IMR-90 (cell line): ENCODE measurements around the gene ATPAF2. TPM values are rescaled to one million over a fixed set of nuclear protein-coding genes. Genes with fewer than 3 reads are reported as not detected.

Experiments used
- ATAC-seq: fragments of 200-7000 bp; cut with Tn5 transposase; 2 replicates; pipeline ENCODE4 v1.9.1; 2020; ENCODE audit warnings: low read depth, mild to moderate bottlenecking, moderate library complexity
- BruUV-seq: library from RNA; stranded (reverse); fragments of 400-500 nt; replicated peaks from 2 replicates; lab custom pipeline; 2021; lab: Mats Ljungman, UMichigan
- CTCF ChIA-PET: fragments of 300-600 bp; formaldehyde crosslinking; extraction: SDS; loops from one replicate; lab custom pipeline; 2021; ENCODE audit warnings: antibody characterized with exemption; lab: Yijun Ruan, JAX
- POLR2A ChIA-PET: fragments of 300-600 bp; sonication (Branson Sonifier 250); formaldehyde crosslinking; loops from one replicate; lab custom pipeline; 2022; ENCODE audit warnings: antibody characterized with exemption; ENCODE audit not compliant: unreplicated experiment; lab: Charles Lee
- DNase-seq: peaks from one replicate; pipeline ENCODE4 v3.0.0; 2013
- H2AFZ ChIP-seq: replicated peaks from 2 replicates; pipeline ENCODE3; 2013; ENCODE audit warnings: low read length, mild to moderate bottlenecking; ENCODE audit not compliant: poor library complexity
- H2AK5ac ChIP-seq: 2 replicates; pipeline ENCODE4 v1.6.1; 2013; ENCODE audit warnings: low read depth, low read length, inconsistent platforms
- H2AK9ac ChIP-seq: replicated peaks from 2 replicates; pipeline ENCODE3; 2013; ENCODE audit warnings: mild to moderate bottlenecking, low read depth, low read length, moderate library complexity; ENCODE audit not compliant: poor library complexity
- H2BK120ac ChIP-seq: 2 replicates; pipeline ENCODE4 v1.6.1; 2013; ENCODE audit warnings: low read depth, low read length, inconsistent platforms
- H2BK15ac ChIP-seq: 3 replicates; pipeline ENCODE4 v1.6.1; 2013; ENCODE audit warnings: low read depth, low read length, inconsistent platforms
- H2BK20ac ChIP-seq: 2 replicates; pipeline ENCODE4 v1.6.1; 2013; ENCODE audit warnings: low read depth, mild to moderate bottlenecking, inconsistent platforms, low read length, moderate library complexity
- H2BK5ac ChIP-seq: 2 replicates; pipeline ENCODE4 v1.6.1; 2013; ENCODE audit warnings: mild to moderate bottlenecking, low read depth, low read length, inconsistent platforms; ENCODE audit not compliant: poor library complexity, severe bottlenecking
- H3K14ac ChIP-seq: replicated peaks from 2 replicates; pipeline ENCODE4 v1.6.1; 2013; ENCODE audit warnings: low read depth, low read length, inconsistent platforms
- H3K18ac ChIP-seq: 2 replicates; pipeline ENCODE4 v1.6.1; 2013; ENCODE audit warnings: low read depth, low read length, control low read depth
- H3K23ac ChIP-seq: 2 replicates; pipeline ENCODE4 v1.6.1; 2013; ENCODE audit warnings: low read depth, low read length, inconsistent platforms
- H3K27ac ChIP-seq: 2 replicates; pipeline ENCODE4 v1.5.1; 2013; ENCODE audit warnings: mild to moderate bottlenecking, control low read depth, low read length; ENCODE audit not compliant: insufficient read depth
- H3K27me3 ChIP-seq: 2 replicates; pipeline ENCODE4 v1.6.1; 2013; ENCODE audit warnings: low read length; ENCODE audit not compliant: control insufficient read depth, insufficient read depth
- H3K36me3 ChIP-seq: 2 replicates; pipeline ENCODE4 v1.6.1; 2013; ENCODE audit warnings: low read length, mixed read lengths; ENCODE audit not compliant: control insufficient read depth, insufficient read depth
- H3K4ac ChIP-seq: 2 replicates; pipeline ENCODE4 v1.6.1; 2013; ENCODE audit warnings: low read depth, low read length, inconsistent platforms
- H3K4me1 ChIP-seq: 2 replicates; pipeline ENCODE4 v1.6.1; 2013; ENCODE audit warnings: low read length, mixed read lengths; ENCODE audit not compliant: control insufficient read depth, insufficient read depth
- H3K4me2 ChIP-seq: 2 replicates; pipeline ENCODE4 v1.6.1; 2013; ENCODE audit warnings: low read depth, mild to moderate bottlenecking, control low read depth, low read length, moderate library complexity
- H3K4me3 ChIP-seq: 2 replicates; pipeline ENCODE4 v1.5.1; 2013; ENCODE audit warnings: low read depth, mild to moderate bottlenecking, control low read depth, low read length, moderate library complexity; ENCODE audit not compliant: insufficient read depth
- H3K56ac ChIP-seq: 2 replicates; pipeline ENCODE4 v1.6.1; 2013; ENCODE audit warnings: low read length, inconsistent platforms; ENCODE audit not compliant: insufficient read depth; ENCODE audit errors: extremely low read depth
- H3K79me1 ChIP-seq, 2 experiments: 2 replicates each; pipeline ENCODE4 v1.6.1; 2013; ENCODE audit warnings: low read length in 2 of 2, inconsistent platforms in 1 of 2, low read depth in 1 of 2
- H3K9ac ChIP-seq: 2 replicates; pipeline ENCODE4 v1.6.1; 2013; ENCODE audit warnings: low read depth, low read length, control low read depth
- H3K9me1 ChIP-seq: 2 replicates; pipeline ENCODE4 v1.6.1; 2013; ENCODE audit warnings: low read length, inconsistent platforms; ENCODE audit not compliant: insufficient read depth
- H3K9me3 ChIP-seq: 2 replicates; pipeline ENCODE4 v1.6.1; 2013; ENCODE audit warnings: low read length; ENCODE audit not compliant: control insufficient read depth, insufficient read depth
- H4K20me1 ChIP-seq: 2 replicates; pipeline ENCODE4 v1.6.1; 2013; ENCODE audit warnings: low read length, inconsistent platforms; ENCODE audit not compliant: insufficient read depth
- H4K5ac ChIP-seq: 2 replicates; pipeline ENCODE4 v1.6.1; 2013; ENCODE audit warnings: mild to moderate bottlenecking, low read depth, low read length, control low read depth
- H4K8ac ChIP-seq, 2 experiments: 2 replicates each; pipeline ENCODE4 v1.6.1; 2013; ENCODE audit warnings: low read depth in 2 of 2, low read length in 2 of 2, control low read depth in 1 of 2, inconsistent platforms in 1 of 2
- H4K91ac ChIP-seq: 2 replicates; pipeline ENCODE4 v1.6.1; 2013; ENCODE audit warnings: low read depth, low read length, inconsistent platforms; ENCODE audit not compliant: insufficient read depth
- RAD21 ChIP-seq: IDR thresholded peaks from 2 replicates; pipeline ENCODE4 v1.6.1; 2012; ENCODE audit warnings: low read length, improper control_type of control experiment
- WGBS, 2 experiments: methylation state at CpG; one replicate each; pipeline versions ENCODE4 v1.1.5 to v1.1.7; 2013; ENCODE audit warnings: missing lambda C conversion rate in 2 of 2; ENCODE audit not compliant: insufficient read length in 1 of 2; ENCODE audit errors: extremely low coverage in 2 of 2; 5-methylcytosine and 5-hydroxymethylcytosine counted together
- dilution Hi-C: fragments of 300-500 bp; cut with HindIII; formaldehyde crosslinking; loops from one replicate; pipeline ENCODE4 v1.14.3; 2018; ENCODE audit warnings: low sequenced_read_pairs; ENCODE audit not compliant: unreplicated experiment
- in situ Hi-C: fragments of 300-500 bp; cut with MboI; formaldehyde crosslinking; loops from 3 replicates; pipeline ENCODE4 v1.14.3; 2019; ENCODE audit warnings: low sequenced_read_pairs, inconsistent platforms, mixed read lengths
- intact Hi-C: fragments of 100-400 bp; cut with micrococcal nuclease; formaldehyde crosslinking; loops from 2 replicates; pipeline ENCODE4 v1.10.0; 2022
- polyA plus RNA-seq, 3 experiments: library from polyadenylated mRNA; depleted of rRNA; stranded (reverse); fragments of >200 nt; gene quantifications; 2 replicates each; pipeline ENCODE4 v1.2.3, GENCODE V29; 2012; ENCODE audit warnings: low replicate concordance in 1 of 3
- total RNA-seq: library from RNA; depleted of rRNA; stranded (reverse); fragments of >200 nt; gene quantifications from 2 replicates; pipeline ENCODE4 v1.2.3, GENCODE V29; 2012
- TF ChIP-seq, protein P1 (sequence below): fragments of 150-350 bp; IDR thresholded peaks from 2 replicates; pipeline ENCODE4 v1.6.1; 2016; ENCODE audit warnings: low read depth, mild to moderate bottlenecking, low read length, moderate library complexity, borderline replicate concordance

The ATPAF2 gene
- total and polyA plus RNA-seq, 2 of the 4 experiments (the other 2 are of a cell fraction), result 19.5 to 27.6 TPM

DNA sequence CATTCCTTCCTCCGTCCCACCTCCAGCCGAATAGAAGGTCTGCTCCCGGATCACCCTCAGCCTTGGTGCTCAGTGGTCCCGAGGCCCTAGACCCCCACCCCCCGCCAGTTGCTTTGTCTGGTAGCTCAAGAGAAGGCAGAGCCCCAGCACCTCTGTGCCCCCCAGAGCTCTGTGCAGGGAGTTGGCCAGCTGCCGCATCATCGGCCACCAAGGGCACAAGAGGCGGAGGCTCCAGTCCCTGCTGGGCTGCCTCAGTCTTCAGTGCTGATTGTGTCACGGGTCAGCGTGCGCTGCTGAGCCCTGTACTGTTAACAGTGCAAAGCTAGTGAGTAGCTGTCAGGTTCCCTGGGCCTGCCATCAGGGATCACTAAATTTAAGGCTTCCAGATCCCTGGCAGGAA, 26.6 kb upstream of the ATPAF2 start:
- CTCF ChIA-PET, result no interaction called here

More for the DNA sequence above, 26.6 kb upstream of the ATPAF2 start:
- Histone ChIP-seq H3K4me3 (no peak overlapping the region), H3K56ac (no peak overlapping the region), H3K4me2 (no peak overlapping the region), H3K23ac (no peak overlapping the region), H2BK20ac (no peak overlapping the region), H4K91ac (no peak overlapping the region), H2BK5ac (no peak overlapping the region), H3K9me3 (no peaks in the 10 kb centered on the region), H4K20me1 (no peaks in the 10 kb centered on the region), H3K18ac (no peak overlapping the region), H3K9me1 (no peaks in the 10 kb centered on the region), H3K4me1 (no peaks in the 10 kb centered on the region; the same call in 1 of the 2 replicates), H4K5ac (no peak overlapping the region), H3K4ac (no peak overlapping the region), H3K9ac (no peak overlapping the region), H4K8ac (no peak overlapping the region), H2BK15ac (no peak overlapping the region), H2AFZ (no peak overlapping the region), H2AK5ac (no peak overlapping the region), H3K27me3 (no peaks in the 10 kb centered on the region), H2BK120ac (no peak overlapping the region), H3K36me3 (peaks cover 23% of the 10 kb centered on the region), H3K79me1 (no peaks in the 10 kb centered on the region), H3K27ac (no peak overlapping the region), H2AK9ac (no peak overlapping the region), H3K14ac (no peak overlapping the region)
- POLR2A ChIA-PET, result no interaction called here
- 100% methylated on average over 6 of the region's 11 CpGs; no CpG with 5 or more reads in 1 of the 2 experiments for WGBS, 2 experiments
- ATAC-seq, result no peak
- intact Hi-C loops, result no loop called here
- dilution Hi-C loops, result no loop called here
- BruUV-seq, result no TSS peak
- TF ChIP-seq RAD21, result no peak
- TF ChIP-seq, protein P1, sequence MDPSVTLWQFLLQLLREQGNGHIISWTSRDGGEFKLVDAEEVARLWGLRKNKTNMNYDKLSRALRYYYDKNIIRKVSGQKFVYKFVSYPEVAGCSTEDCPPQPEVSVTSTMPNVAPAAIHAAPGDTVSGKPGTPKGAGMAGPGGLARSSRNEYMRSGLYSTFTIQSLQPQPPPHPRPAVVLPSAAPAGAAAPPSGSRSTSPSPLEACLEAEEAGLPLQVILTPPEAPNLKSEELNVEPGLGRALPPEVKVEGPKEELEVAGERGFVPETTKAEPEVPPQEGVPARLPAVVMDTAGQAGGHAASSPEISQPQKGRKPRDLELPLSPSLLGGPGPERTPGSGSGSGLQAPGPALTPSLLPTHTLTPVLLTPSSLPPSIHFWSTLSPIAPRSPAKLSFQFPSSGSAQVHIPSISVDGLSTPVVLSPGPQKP, result no peak
- in situ Hi-C loops, result no loop called here
- no peak for DNase-seq
